ENCODE measurements around the gene MED27.

Gene MED27

DNA sequence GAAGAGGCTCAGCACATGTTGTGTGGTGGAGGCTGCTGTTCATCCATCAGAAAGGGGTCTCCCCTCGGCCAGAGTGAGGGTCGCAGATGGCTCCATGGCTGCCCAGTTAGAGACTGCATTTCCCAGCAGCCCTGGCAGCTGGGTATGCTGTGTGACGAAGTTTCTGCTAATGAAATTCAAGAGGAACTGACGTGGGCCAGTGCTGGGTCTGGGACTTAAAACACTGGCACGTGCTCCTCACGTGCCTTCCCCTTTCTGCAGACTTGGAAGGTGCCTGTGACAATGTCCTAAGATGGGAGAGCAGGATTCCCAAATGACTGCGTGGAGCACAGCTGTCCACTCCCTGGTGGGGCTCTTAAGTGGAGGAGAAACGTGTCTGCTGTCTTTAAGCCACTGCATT is 225.3 kb downstream of the MED27 start:
- H3K4me2 ChIP-seq = peak overlapping the region in 2 of 11 experiments; percentile 32 to 52; a peak in 4 of 22 replicates
- peaks cover 1 to 8% (median 3%) of the 10 kb centered on the region in 11 experiments; a peak in 11 of 22 replicates for H3K36me3 ChIP-seq
- no peak overlapping the region for H3K9ac ChIP-seq
- H3K27me3 ChIP-seq = no peaks in the 10 kb centered on the region
- H3K27ac ChIP-seq = no peak overlapping the region
- no peak overlapping the region for H3K4me3 ChIP-seq
- H4K20me1 ChIP-seq = no peaks in the 10 kb centered on the region; a peak in 1 of 22 replicates
- no peak for TF ChIP-seq Cebpa-rat (IDR thresholded peaks at IDR 0.05)
- peaks cover 12 to 25% (median 18%) of the 10 kb centered on the region in 10 experiments for H3K4me1 ChIP-seq
- no peaks in the 10 kb centered on the region for H3K9me3 ChIP-seq (replicated peaks in 1 of 11)

DNA sequence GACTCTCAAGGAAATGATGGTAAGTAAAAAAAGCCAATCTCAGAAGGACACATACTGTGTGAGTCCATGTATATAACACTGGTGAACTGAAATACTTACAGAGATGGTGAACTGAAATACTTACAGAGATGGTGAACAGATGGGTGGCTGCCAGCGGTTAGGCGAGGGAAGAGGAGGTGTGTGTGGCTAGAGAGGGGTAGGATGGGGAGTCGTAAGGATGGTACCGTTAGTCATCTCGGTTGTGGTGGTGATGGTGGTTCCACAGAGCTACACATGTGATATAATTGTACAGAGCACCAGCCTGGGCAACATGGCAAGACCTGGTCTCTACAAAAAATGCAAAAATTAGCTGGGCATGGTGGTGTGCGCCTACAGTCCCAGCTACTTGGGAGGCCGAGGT is 226.2 kb downstream of the MED27 start:
- Histone ChIP-seq H3K9me3 (replicated peaks in 1 of 11) (no peaks in the 10 kb centered on the region), H3K4me1 (peaks cover 10 to 30% (median 24%) of the 10 kb centered on the region in 10 experiments), H3K4me2 (no peak overlapping the region), H3K9ac (no peak overlapping the region), H4K20me1 (no peaks in the 10 kb centered on the region), H3K36me3 (no peaks in the 10 kb centered on the region), H3K27ac (no peak overlapping the region), H3K27me3 (no peaks in the 10 kb centered on the region), H3K4me3 (no peak overlapping the region)
- no peak for TF ChIP-seq Cebpa-rat (IDR thresholded peaks at IDR 0.05)

DNA sequence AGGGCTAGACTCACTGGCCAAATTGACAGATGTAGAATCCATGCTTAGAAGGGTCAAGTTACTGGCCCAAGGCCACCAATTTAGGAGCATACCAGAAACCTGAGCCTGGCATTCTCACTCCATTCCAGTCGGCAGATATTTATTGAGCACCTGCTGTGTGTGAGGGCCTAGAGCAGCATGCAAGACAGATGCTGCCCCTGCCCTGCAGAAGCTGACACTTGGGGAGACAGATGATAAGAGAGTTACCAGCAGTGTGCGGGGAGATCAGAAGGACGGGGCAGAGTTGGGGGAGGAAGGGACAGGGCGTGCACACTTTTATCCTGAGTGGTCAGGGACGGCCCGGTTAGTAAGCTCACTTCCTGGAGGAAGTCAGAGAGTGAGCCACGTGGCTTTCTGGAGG is 228.3 kb downstream of the MED27 start:
- TF ChIP-seq Cebpa-rat (IDR thresholded peaks at IDR 0.05) = no peak
- H3K36me3 ChIP-seq = no peaks in the 10 kb centered on the region
- no peak overlapping the region for H3K9ac ChIP-seq
- peak overlapping the region; percentile 16 to 53 (median 43); a peak in 17 of 22 replicates for H3K4me2 ChIP-seq
- H3K4me3 ChIP-seq = no peak overlapping the region
- peaks cover 10 to 32% (median 24%) of the 10 kb centered on the region in 10 experiments for H3K4me1 ChIP-seq
- no peaks in the 10 kb centered on the region for H4K20me1 ChIP-seq
- no peaks in the 10 kb centered on the region for H3K9me3 ChIP-seq (replicated peaks in 1 of 11)
- no peaks in the 10 kb centered on the region for H3K27me3 ChIP-seq
- no peak overlapping the region for H3K27ac ChIP-seq

DNA sequence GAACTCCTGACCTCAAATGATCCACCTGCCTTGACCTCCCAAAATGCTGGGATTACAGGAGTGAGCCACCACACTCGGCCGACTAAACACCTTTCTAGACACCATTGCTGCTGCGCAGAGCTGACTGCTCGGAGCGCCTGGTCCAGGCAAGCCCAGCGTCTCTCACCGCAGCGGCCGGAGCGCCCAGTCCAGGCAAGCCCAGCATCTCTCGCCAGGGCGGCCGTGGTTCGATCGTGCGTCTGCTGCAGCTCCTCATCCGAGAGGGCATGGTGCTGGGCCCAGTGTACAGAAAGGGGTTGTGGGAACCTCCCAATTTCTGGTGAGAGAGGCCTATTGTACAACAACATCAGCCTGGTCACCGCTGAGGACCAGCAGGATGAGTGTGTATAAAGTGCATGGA is 230.3 kb downstream of the MED27 start:
- H3K4me2 ChIP-seq = peak overlapping the region in 3 of 11 experiments; percentile 48 to 62 (median 62); a peak in 3 of 22 replicates
- no peaks in the 10 kb centered on the region for H3K36me3 ChIP-seq
- no peak for TF ChIP-seq Cebpa-rat (IDR thresholded peaks at IDR 0.05)
- H3K27me3 ChIP-seq = no peaks in the 10 kb centered on the region
- no peaks in the 10 kb centered on the region for H3K9me3 ChIP-seq (replicated peaks in 1 of 11)
- H3K9ac ChIP-seq = no peak overlapping the region
- H3K4me1 ChIP-seq = peaks cover 10 to 37% (median 23%) of the 10 kb centered on the region in 10 experiments
- H4K20me1 ChIP-seq = no peaks in the 10 kb centered on the region; a peak in 1 of 22 replicates
- no peak overlapping the region for H3K4me3 ChIP-seq
- H3K27ac ChIP-seq = no peak overlapping the region

DNA sequence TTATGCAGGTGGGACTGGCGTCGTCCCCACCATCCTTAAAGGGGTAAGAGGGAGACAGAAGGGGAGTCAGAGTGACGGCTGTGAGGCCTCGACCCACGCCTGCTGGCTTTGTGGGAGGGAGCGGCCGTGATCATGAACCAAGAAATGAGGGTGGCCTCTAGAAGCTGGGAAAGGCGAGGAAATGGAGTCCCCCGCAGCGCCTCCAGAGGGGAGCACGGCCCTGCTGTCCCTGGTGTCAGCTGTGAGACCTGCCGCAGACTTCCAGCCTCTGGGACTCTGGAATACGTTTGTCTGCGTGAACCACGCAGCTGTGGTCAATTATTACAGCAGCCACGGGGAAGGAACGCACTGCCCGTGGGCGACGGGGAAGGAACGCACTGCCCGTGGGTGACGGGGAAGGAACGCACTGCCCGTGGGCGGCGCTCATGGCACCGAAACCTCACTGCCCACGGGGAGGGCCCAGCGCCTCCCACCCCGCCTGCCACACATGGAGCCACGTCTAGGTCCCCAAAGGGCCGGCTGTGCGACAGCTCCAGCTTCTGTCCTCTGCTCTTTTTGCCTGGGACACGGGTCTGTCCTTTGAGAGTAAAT is 231.0 kb downstream of the MED27 start:
- no peak for TF ChIP-seq Cebpa-rat (IDR thresholded peaks at IDR 0.05)
- H3K4me3 ChIP-seq = no peak overlapping the region
- H3K4me1 ChIP-seq = peaks cover 13 to 44% (median 21%) of the 10 kb centered on the region in 10 experiments
- H4K20me1 ChIP-seq = no peaks in the 10 kb centered on the region; a peak in 1 of 22 replicates
- H3K27me3 ChIP-seq = no peaks in the 10 kb centered on the region
- no peaks in the 10 kb centered on the region for H3K36me3 ChIP-seq
- no peak overlapping the region for H3K27ac ChIP-seq
- H3K9ac ChIP-seq = no peak overlapping the region
- peak overlapping the region in 7 of 11 experiments; percentile 7 to 62 (median 23); a peak in 7 of 22 replicates for H3K4me2 ChIP-seq
- H3K9me3 ChIP-seq (replicated peaks in 1 of 11) = no peaks in the 10 kb centered on the region

DNA sequence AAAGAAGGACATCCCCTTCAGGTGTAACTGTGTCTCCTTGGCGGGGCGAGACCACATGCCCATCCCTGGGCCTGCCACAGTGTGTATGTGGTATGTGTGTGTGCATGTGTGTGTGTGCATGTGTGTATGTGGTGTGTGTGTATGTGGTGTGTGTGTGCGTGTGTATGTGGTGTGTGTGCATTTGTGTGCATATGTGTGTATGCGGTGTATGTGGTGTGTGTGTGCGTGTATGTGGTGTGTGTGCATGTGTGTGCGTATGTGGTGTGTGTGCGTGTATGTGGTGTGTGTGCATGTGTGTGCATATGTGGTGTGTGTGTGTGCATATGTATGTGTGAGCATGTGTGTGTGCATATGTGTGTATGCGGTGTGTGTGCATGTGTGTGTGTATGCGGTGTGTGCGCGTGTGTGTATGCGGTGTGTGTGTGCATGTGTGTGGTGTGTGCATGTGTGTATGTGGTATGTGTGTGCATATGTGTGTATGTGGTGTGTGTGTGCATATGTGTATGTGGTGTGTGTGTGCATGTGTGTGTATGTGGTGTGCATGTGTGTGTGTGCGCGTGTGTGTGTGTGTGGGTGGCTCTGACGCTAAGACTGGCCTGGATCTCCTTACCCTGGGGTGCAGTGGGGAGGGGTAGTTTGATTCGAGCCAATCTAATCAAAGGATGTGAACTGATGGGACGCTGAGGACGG is 231.9 kb downstream of the MED27 start:
- Histone ChIP-seq H3K9ac (no peak overlapping the region), H4K20me1 (no peaks in the 10 kb centered on the region; a peak in 1 of 22 replicates), H3K4me2 (no peak overlapping the region), H3K27ac (no peak overlapping the region), H3K36me3 (no peaks in the 10 kb centered on the region), H3K27me3 (no peaks in the 10 kb centered on the region), H3K4me3 (no peak overlapping the region), H3K9me3 (replicated peaks in 1 of 11) (no peaks in the 10 kb centered on the region), H3K4me1 (peaks cover 19 to 53% (median 27%) of the 10 kb centered on the region in 10 experiments)
- no peak for TF ChIP-seq Cebpa-rat (IDR thresholded peaks at IDR 0.05)

DNA sequence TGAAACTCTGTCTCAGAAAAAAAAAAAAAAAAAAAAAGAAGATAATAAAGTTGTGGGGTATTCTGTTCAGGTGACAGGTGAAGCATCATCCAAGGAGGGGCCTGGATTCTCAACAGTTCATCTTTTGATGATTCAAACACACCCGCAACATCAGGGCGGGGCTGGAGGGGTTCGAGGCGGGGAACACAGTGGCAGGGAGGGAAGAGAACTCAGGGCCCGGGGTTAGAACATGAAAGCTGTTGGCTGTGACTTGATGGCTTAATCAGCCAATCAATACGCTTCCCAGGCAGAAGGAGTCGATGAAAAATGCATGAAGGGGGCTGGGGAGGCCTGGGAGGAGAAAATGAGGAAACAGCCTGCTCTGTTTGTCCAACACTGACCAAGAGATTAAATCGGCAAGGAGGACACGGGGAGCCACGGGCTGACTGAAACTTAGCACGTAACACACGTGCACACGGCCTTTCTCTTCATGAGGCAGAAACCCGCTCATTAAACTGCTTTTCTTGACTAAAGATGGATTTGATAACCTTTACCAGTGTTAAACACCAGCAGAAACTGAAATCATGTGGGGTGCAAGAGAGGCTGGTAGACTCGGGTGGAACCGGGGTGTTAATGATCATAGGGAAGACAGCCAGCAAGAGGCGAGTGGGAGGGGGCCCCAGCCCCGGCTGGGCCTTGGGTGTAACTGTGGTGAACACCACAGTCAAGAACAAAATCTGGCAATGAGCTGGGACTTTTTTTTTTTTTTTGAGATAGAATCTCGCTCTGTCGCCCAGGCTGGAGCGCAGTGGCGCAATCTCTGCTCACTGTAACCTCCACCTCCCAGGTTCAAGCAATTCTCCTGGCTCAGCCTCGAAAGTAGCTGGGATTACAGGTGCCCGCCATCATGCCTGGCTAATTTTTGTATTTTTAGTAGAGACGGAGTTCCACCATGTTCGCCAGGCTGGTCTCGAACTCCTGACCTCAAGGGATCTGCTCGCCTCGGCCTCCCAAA is 234.1 kb downstream of the MED27 start:
- no peak overlapping the region for H3K9ac ChIP-seq
- no peak overlapping the region for H3K4me2 ChIP-seq
- no peaks in the 10 kb centered on the region; a peak in 1 of 22 replicates for H4K20me1 ChIP-seq
- no peaks in the 10 kb centered on the region for H3K27me3 ChIP-seq
- H3K4me1 ChIP-seq = peaks cover 15 to 61% (median 36%) of the 10 kb centered on the region in 10 experiments
- no peaks in the 10 kb centered on the region for H3K36me3 ChIP-seq
- H3K4me3 ChIP-seq = no peak overlapping the region
- H3K27ac ChIP-seq = no peak overlapping the region
- TF ChIP-seq Cebpa-rat (IDR thresholded peaks at IDR 0.05) = no peak
- no peaks in the 10 kb centered on the region for H3K9me3 ChIP-seq (replicated peaks in 1 of 11)

DNA sequence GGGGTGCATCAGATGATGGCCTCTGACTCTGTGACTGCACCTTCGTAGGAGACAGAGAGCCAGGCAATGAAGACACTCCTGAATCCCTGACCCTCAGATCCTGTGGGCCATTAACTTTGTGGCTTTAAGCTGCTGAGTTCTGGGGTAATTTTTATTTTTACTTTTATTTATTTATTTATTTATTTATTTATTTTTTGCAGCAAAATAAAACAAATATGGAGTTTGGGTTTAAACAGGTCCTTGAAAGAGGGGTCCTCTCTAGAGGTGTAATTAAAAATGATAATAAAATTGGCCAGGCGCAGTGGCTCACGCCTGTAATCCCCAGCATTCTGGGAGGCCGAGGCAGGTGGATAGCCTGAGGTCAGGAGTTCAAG is 234.9 kb downstream of the MED27 start:
- Histone ChIP-seq H3K4me2 (no peak overlapping the region), H3K9me3 (replicated peaks in 1 of 11) (no peaks in the 10 kb centered on the region)

More for the DNA sequence above, 234.9 kb downstream of the MED27 start:
- Histone ChIP-seq H4K20me1 (peaks cover 0 to 5% (median 0%) of the 10 kb centered on the region in 11 experiments; a peak in 1 of 22 replicates), H3K4me3 (no peak overlapping the region), H3K9ac (no peak overlapping the region), H3K4me1 (peaks cover 24 to 65% (median 45%) of the 10 kb centered on the region in 10 experiments), H3K27me3 (no peaks in the 10 kb centered on the region), H3K36me3 (no peaks in the 10 kb centered on the region), H3K27ac (no peak overlapping the region)
- TF ChIP-seq Cebpa-rat (IDR thresholded peaks at IDR 0.05) = no peak

All from BLaER1 treated with 17β-estradiol and CSF1 and Interleukin-3, amounts not matched to agents 10 nM and 100 nM (cell line).